ENCODE results near the gene PI4KB.
A peak's percentile ranks its signal among the peaks of the same experiment; 100 is the strongest.
"Not testable (repeated sequence)": the region's sequence is repeated elsewhere in the genome, so short reads cannot be mapped to it uniquely, and the experiment has no call there.

PI4KB gene

DNA sequence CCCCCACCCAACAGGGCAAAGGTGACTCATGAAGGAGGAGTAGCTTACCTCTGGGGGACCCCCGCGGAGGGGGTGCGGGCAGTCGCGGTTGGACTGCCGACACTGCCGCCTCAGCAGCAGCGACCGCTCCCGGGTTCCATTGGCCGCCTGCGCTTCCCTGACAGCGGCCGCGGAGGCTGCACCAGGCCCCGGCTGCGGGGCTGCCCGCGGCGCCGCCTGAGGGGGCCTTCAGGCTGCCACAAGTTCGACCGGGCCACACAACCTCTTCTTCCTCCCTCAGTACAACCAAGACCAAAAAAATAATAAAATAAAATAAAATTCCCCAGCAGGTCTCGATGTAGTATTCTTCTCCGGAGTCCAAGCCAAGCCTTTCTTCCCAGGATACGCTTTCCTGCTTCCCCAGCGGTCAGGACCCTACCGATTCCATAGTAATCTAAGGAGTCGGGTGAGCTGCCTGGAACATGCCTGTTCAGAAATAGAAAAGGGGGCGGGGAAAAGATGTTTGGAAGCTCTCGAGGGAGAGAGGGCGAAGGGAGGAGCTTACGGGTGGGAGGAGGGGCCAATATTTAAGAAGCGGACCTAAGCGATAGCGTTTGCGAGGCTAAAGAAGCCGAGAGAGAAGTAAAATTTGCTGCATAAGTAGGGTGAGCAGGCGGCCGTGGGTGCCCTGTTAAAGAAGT, at the start of gene PI4KB:
PI4KB (minus strand) TSS at position 194 of the 680 bp plus-strand sequence. CDS start 10,935 bp downstream, outside the sequence.
- peak; percentile 97 for DNase-seq

- no peak for DNase-seq
These were observed 46.0 kb upstream of the PI4KB start for GRCh38 chr1:151373196-151373595.

- DNase-seq, result peak; percentile 39
These were observed 45.1 kb upstream of the PI4KB start, which contains the start of gene SELENBP1 for GRCh38 chr1:151372058-151372934. Gene SELENBP1 (minus strand): TSS chr1:151372705. CDS start chr1:151372641, 64 bp downstream.

- DNase-seq, result peak; percentile 80
These were observed 44.3 kb upstream of the PI4KB start for GRCh38 chr1:151371370-151372057.

- peak; percentile 7 for DNase-seq
These were observed 43.1 kb upstream of the PI4KB start for GRCh38 chr1:151370211-151370911.

DNA sequence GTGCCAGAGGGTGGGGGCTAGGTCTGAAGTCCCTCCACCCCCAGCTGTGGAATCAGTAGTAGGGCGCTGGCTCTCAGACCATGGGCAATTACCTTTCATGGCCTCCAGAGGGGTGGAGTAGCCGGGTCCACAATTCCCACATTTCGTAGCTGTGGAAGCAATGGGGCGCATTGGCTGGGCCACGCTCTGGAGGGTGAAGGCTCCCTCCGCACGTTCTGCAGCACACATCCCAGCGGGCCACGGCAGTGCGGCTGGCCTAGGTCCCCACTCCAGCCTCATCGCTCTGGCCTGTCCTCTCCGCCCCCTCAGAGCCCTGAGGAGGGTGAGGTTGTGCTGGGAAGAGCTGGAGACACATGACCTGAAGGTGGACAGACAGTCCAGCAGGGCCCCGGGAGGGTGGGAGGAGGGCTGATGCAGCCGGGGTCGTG, 42.4 kb upstream of the PI4KB start:
- DNase-seq, result no peak

DNA sequence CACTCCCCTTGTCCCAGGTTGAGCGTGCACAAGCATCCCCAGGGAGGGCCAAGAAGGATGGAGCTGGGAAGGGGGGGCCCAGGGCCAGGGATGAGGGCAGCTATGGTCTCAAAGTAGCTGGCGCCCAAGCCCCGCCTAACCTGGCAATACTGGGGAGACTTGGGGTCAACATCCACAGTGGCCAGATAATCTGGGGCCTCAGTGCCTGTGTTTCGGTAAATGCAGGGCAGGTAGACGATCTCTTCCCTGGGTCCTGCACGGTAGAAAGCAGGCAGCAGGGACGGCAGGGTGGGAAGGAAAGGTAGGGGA, 42.0 kb upstream of the PI4KB start:
- no peak for DNase-seq

GRCh38 chr1:151368393-151369301, 41.4 kb upstream of the PI4KB start:
- no peak for DNase-seq

DNA sequence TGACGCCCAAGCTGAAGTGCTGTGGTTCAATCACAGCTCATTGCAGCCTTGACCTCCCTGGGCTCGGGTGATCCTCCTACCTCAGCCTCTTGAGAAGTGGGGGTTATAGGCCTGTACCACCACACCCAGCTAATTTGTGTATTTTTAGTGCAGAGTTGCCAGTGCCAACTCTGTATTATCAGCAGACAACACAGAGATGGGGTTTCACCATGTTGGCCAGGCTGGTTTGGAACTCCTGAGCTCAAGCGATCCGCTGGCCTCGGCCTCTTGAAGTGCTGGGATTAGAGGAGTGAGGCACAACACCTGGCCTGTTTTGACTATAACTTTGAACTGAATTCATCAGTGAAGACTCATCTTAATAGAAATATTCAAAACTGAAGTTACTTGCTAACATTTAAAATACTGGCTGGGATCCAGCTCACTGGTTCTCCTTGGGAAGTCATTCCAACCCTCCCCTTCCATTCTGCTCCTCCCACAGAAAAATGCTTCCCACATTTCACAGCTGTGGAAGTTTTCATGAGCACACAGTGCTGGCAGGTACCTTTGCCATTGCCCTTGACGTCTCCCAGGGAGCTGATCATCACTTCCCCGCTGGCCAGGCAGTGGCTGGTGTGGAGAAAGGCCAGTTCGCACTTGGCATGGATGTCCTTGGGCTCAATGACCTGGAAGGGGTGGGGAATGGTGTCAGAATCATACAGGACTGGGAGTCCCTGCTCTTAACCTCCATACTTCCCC, 40.6 kb upstream of the PI4KB start:
- no peak for DNase-seq

GRCh38 chr1:151364996-151365395, 37.8 kb upstream of the PI4KB start:
- no peak for DNase-seq

DNA sequence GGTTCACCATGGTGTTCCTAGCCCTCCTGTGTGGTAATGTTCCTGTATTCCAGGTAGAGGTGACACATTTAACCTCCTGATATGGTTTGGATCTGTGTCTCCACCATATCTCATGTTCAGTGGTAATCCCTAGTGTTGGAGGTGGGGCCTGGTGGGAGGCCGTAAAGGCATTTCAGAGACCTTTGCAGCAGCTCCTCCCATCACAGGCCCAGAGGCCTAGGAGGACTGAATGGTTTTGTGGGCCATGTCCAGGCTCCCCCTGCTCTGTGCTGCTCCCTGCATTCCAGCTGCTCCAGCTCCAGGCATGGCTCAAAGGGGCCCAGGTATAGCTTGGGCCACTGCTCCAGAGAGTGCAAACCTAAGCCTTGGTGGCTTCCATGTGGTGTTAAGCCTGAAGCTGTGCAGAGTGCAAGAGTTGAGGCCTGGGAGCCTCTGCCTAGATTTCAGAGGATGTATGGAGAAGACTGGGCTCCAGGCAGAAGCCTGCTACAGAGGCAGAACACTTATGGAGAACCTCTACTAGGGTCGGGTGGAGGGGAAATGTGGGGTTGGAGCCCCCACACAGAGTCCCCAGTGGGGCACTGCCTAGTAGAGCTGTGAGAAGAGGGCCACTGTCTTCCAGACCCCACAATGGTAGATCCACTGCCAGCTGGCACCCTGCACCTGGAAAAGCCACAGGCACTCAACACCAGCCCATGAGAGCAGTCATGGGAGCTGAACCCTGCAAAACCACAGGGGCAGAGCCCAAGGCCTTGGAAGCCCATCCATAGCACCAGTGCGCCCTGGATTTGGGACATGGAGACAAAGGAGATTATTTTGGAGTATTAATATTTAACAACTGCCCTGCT, 35.3 kb upstream of the PI4KB start:
- DNase-seq, result no peak

DNA sequence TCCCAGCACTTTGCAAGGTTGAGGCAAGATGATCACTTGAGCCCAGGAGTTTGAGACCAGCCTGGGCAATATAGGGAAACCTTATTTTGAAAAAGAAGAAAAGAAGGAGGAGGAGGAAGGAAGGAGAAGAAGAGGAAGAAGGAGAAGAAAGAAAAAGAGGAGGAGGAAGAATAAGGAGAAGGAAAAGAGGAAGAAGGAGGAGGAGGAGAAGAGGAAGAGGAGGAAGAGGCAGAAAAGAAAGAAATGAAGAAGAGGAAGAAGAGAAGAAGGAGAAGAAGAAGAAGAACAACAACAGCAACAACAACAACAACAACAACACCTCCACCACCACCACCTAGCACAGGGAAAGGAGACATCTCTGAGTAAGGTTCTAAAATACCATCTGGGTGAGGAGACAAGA, 34.7 kb upstream of the PI4KB start:
- no peak for DNase-seq

GRCh38 chr1:151356696-151357095, 29.5 kb upstream of the PI4KB start:
- no peak for DNase-seq

DNA sequence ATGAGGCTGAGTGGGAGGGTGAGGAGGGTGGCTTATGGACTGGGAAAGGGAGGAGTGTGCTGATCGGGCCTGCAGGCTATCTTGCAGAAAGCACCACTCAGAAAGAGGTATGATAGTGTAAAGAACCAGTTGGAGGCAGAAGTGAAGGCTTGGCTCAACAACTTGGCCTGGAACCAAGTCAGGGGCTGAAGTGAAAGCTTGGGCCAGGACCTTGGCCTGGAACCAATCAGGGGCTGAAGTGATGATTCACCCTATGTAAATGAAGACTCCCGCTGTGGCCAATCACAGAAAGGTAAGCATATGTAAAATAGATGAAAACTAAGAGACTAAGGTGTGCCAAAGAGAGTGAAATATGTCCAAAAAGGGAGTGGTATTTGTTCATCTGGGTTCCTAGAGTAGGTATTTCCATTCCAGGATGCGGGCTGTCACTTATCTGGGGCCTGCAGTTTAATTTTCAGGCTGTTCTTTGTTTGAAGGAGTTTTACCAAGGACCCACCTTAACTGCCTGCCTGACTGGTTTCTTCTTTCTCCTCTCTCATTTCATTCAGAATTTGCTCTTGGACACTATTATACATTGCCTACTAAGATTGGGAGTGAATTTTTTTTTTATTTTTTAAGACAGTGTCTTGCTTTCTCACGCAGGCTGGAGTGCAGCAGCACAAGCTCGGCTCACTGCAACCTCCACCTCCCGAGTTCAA, 25.0 kb upstream of the PI4KB start:
- DNase-seq, result no peak

DNA sequence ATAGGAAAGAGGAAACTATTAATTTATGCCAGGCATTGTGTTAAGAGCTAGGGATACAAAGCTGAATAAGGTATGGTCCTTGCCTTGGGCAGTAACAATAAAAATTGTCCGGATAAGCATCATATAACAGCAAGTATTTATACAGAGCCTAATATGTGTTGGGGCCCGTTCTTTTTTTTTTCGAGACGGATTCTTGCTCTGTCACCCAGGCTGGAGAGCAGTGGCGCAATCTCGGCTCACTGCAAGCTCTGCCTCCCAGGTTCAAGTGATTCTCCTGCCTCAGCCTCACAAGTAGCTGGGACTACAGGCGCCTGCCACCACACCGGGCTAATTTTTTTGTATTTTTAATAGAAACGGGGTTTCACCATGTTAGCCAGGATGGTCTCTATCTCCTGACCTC, 23.1 kb upstream of the PI4KB start:
- not testable (repeated sequence) for DNase-seq

DNA sequence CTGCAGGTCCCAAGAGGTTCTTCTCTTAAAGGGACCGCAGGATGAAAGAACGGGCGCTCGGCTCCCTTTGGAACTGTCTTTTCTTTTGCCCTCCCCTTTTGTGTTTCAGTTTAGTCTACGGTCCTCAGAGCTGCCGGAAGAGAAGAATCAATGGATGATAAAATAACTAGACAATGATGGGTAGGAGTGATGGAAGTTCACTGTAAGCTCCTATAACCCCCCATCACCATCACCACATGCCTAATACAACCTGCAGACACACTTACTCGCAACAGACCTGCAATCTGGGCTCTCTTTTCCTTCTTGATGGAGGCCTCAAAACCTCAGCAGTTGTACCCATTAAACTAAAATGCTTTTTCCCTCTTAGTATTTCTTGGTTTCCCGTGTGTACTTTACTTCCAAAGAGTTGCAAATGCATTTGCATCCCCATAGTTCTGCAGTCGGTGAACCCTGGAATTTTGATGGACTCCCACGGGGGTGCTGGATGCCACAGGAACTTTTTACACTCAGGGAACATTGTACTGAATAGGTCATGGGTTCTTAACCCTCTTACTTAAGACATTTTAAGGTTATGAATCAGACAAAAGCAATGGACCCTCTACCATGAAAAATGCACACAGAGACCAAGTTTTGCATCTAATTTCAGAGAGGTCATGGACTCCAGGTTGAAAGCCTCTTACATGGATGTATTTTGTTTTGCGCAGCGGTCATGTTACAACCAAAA, 20.5 kb upstream of the PI4KB start:
- DNase-seq, result no peak

- DNase-seq, result peak; percentile 97
These were observed 19.7 kb upstream of the PI4KB start, which contains the start of gene RFX5 for GRCh38 chr1:151346769-151347522. Gene RFX5 (minus strand): TSS chr1:151347252. CDS start chr1:151346320, 932 bp downstream.

All from NCI-H2171 treated with DMSO at 0.1 percent for 48 hours (cell line).